WTC11 (cell line): ENCODE measurements around the gene TVP23C. TPM values are rescaled to one million over a fixed set of nuclear protein-coding genes. Genes with fewer than 3 reads are reported as not detected.

ENCODE experiments used
- ATAC-seq: fragments of 200-7000 bp; cut with Tn5 transposase; 2 replicates; pipeline ENCODE4 v1.10.0; 2021; ENCODE audit warnings: mild to moderate bottlenecking, moderate library complexity
- CTCF ChIA-PET: fragments of 300-600 bp; sonication (Branson Sonifier 250); formaldehyde crosslinking; loops from one replicate; lab custom pipeline; 2021; ENCODE audit warnings: antibody characterized with exemption; lab: Charles Lee
- POLR2A ChIA-PET: fragments of 350-600 bp; sonication (Branson Sonifier 250); formaldehyde crosslinking; loops from one replicate; lab custom pipeline; 2021; ENCODE audit warnings: antibody characterized with exemption; lab: Charles Lee
- DNase-seq: peaks from one replicate; pipeline ENCODE4 v3.0.0; 2021; ENCODE audit warnings: low spot score
- H3K27ac Mint-ChIP-seq: 2 replicates; pipeline ENCODE4 v1.8.0; 2021; ENCODE audit warnings: mixed read lengths
- H3K27me3 Mint-ChIP-seq: 2 replicates; pipeline ENCODE4 v1.8.0; 2021; ENCODE audit warnings: low read depth, mild to moderate bottlenecking, moderate library complexity, mixed read lengths
- H3K36me3 Mint-ChIP-seq: 2 replicates; pipeline ENCODE4 v1.8.0; 2021; ENCODE audit warnings: mixed read lengths
- H3K4me1 Mint-ChIP-seq: 2 replicates; pipeline ENCODE4 v1.8.0; 2022; ENCODE audit warnings: mixed read lengths
- H3K4me3 Mint-ChIP-seq: 2 replicates; pipeline ENCODE4 v1.8.0; 2021; ENCODE audit warnings: mild to moderate bottlenecking, moderate library complexity, mixed read lengths
- H3K9me3 Mint-ChIP-seq: 2 replicates; pipeline ENCODE4 v1.8.0; 2021; ENCODE audit warnings: mixed read lengths
- E2F1 ChIP-seq: sonication (generic); formaldehyde crosslinking; IDR thresholded peaks from 2 replicates; pipeline ENCODE4 v1.8.0; 2022; ENCODE audit warnings: mild to moderate bottlenecking, missing genetic modification reagents
- E2F4 ChIP-seq: sonication (generic); formaldehyde crosslinking; IDR thresholded peaks from 2 replicates; pipeline ENCODE4 v1.8.1; 2022; ENCODE audit warnings: low read depth, mild to moderate bottlenecking, moderate library complexity, missing genetic modification reagents, borderline replicate concordance
- ETV6 ChIP-seq: sonication (generic); formaldehyde crosslinking; IDR thresholded peaks from 2 replicates; pipeline ENCODE4 v1.8.1; 2022; ENCODE audit warnings: mild to moderate bottlenecking, missing genetic modification reagents
- GABPB1 ChIP-seq: sonication (generic); formaldehyde crosslinking; IDR thresholded peaks from 2 replicates; pipeline ENCODE4 v1.8.1; 2023; ENCODE audit warnings: mild to moderate bottlenecking, missing genetic modification reagents
- HMGXB4 ChIP-seq: sonication (generic); formaldehyde crosslinking; IDR thresholded peaks from 2 replicates; pipeline ENCODE4 v1.8.1; 2023; ENCODE audit warnings: mild to moderate bottlenecking, moderate library complexity, missing genetic modification reagents
- KAT7 ChIP-seq: sonication (generic); formaldehyde crosslinking; IDR thresholded peaks from 2 replicates; pipeline ENCODE4 v1.8.1; 2023; ENCODE audit warnings: missing genetic modification reagents, mild to moderate bottlenecking, borderline replicate concordance
- PRRX2 ChIP-seq: fragments of 250-450 bp; sonication (Bioruptor Pico); IDR thresholded peaks from 2 replicates; pipeline ENCODE4 v1.8.0; 2021; ENCODE audit warnings: mild to moderate bottlenecking
- RELA ChIP-seq: sonication (generic); formaldehyde crosslinking; IDR thresholded peaks from 2 replicates; pipeline ENCODE4 v1.8.1; 2022; ENCODE audit warnings: missing genetic modification reagents, mild to moderate bottlenecking, borderline replicate concordance
- RORB ChIP-seq: fragments of 250-450 bp; sonication (Bioruptor Pico); IDR thresholded peaks from 2 replicates; pipeline ENCODE4 v1.9.0; 2021; ENCODE audit warnings: mild to moderate bottlenecking
- SOX15 ChIP-seq: fragments of 250-450 bp; sonication (Bioruptor Pico); IDR thresholded peaks from 2 replicates; pipeline ENCODE4 v1.9.0; 2021; ENCODE audit warnings: mild to moderate bottlenecking
- TEAD4 ChIP-seq: sonication (generic); formaldehyde crosslinking; IDR thresholded peaks from 2 replicates; pipeline ENCODE4 v1.8.0; 2022; ENCODE audit warnings: mild to moderate bottlenecking, missing genetic modification reagents
- ZNF219 ChIP-seq: sonication (generic); formaldehyde crosslinking; IDR thresholded peaks from 2 replicates; pipeline ENCODE4 v1.8.0; 2023; ENCODE audit warnings: missing genetic modification reagents, mild to moderate bottlenecking, borderline replicate concordance
- ZNF281 ChIP-seq: sonication (generic); formaldehyde crosslinking; IDR thresholded peaks from 2 replicates; pipeline ENCODE4 v1.8.0; 2023; ENCODE audit warnings: mild to moderate bottlenecking, missing genetic modification reagents
- ZNF512 ChIP-seq: sonication (generic); formaldehyde crosslinking; IDR thresholded peaks from 2 replicates; pipeline ENCODE4 v1.8.1; 2022; ENCODE audit warnings: missing genetic modification reagents, borderline replicate concordance
- total RNA-seq: library from RNA; stranded (reverse); gene quantifications from 3 replicates; pipeline ENCODE4 v1.2.3, GENCODE V29; 2021
- TF ChIP-seq, protein P1 (sequence below): sonication (generic); formaldehyde crosslinking; IDR thresholded peaks from 2 replicates; pipeline ENCODE4 v1.8.1; 2022; ENCODE audit warnings: low read depth, missing genetic modification reagents, borderline replicate concordance
- TF ChIP-seq, protein P2 (sequence below): sonication (generic); formaldehyde crosslinking; IDR thresholded peaks from 2 replicates; pipeline ENCODE4 v1.8.1; 2023; ENCODE audit warnings: mild to moderate bottlenecking, missing genetic modification reagents, moderate library complexity
- TF ChIP-seq, protein P3 (sequence below): sonication (generic); formaldehyde crosslinking; IDR thresholded peaks from 2 replicates; pipeline ENCODE4 v1.8.0; 2022; ENCODE audit warnings: missing genetic modification reagents
- TF ChIP-seq, protein P4 (sequence below): sonication (generic); formaldehyde crosslinking; IDR thresholded peaks from 2 replicates; pipeline ENCODE4 v1.8.1; 2022; ENCODE audit warnings: mild to moderate bottlenecking, missing genetic modification reagents, moderate library complexity, borderline replicate concordance

The TVP23C gene
- total RNA-seq, 1 experiment from 2014 or later, result 16.9 TPM

GRCh38 chr17:15472891-15473290, 90.4 kb downstream of the TVP23C start (continued):
- TF ChIP-seq ZNF219 (CRISPR knock-in tag), result no peak
- no peak for TF ChIP-seq HMGXB4 (CRISPR knock-in tag)
- TF ChIP-seq ETV6, result no peak
- TF ChIP-seq, protein P1, sequence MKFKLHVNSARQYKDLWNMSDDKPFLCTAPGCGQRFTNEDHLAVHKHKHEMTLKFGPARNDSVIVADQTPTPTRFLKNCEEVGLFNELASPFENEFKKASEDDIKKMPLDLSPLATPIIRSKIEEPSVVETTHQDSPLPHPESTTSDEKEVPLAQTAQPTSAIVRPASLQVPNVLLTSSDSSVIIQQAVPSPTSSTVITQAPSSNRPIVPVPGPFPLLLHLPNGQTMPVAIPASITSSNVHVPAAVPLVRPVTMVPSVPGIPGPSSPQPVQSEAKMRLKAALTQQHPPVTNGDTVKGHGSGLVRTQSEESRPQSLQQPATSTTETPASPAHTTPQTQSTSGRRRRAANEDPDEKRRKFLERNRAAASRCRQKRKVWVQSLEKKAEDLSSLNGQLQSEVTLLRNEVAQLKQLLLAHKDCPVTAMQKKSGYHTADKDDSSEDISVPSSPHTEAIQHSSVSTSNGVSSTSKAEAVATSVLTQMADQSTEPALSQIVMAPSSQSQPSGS, result no peak
- no peak for TF ChIP-seq PRRX2 (CRISPR knock-in tag)
- TF ChIP-seq, protein P2, sequence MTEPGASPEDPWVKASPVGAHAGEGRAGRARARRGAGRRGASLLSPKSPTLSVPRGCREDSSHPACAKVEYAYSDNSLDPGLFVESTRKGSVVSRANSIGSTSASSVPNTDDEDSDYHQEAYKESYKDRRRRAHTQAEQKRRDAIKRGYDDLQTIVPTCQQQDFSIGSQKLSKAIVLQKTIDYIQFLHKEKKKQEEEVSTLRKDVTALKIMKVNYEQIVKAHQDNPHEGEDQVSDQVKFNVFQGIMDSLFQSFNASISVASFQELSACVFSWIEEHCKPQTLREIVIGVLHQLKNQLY, result no peak
- TF ChIP-seq, all 79 proteins: peak for 0

DNA sequence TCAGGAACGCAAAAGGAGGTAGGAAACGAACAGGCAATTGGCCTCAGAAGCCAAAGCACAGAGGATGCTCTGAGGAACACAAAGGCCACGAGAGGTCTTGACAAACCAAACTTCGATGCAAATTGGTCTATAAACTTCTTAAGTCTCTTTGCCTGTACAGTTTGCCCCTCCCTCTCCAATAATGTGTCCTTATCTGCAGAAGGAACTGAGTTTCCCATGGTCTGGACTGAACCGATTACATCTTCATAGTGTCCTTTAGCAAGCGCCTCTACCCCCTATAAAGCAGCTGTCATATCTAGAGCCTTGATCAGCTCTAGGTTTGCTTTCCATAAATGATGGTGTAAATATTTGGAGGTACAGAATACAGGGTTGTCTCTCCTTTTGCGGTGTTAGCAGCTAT, 92.7 kb downstream of the TVP23C start:
- Mint-ChIP-seq H3K27ac (no peak overlapping the region), H3K9me3 (no peaks in the 10 kb centered on the region), H3K36me3 (peaks cover 15% of the 10 kb centered on the region), H3K4me1 (peaks cover 10% of the 10 kb centered on the region), H3K4me3 (no peak overlapping the region), H3K27me3 (no peaks in the 10 kb centered on the region)
- ATAC-seq, result no peak
- POLR2A ChIA-PET, result no interaction called here
- CTCF ChIA-PET, result interaction anchor here (2.8 kb wide), 1 partner anchor 32 kb away, joined by 12 read pairs; no protein-coding TSS in a partner anchor
- no peak for DNase-seq
- TF ChIP-seq, protein P3, sequence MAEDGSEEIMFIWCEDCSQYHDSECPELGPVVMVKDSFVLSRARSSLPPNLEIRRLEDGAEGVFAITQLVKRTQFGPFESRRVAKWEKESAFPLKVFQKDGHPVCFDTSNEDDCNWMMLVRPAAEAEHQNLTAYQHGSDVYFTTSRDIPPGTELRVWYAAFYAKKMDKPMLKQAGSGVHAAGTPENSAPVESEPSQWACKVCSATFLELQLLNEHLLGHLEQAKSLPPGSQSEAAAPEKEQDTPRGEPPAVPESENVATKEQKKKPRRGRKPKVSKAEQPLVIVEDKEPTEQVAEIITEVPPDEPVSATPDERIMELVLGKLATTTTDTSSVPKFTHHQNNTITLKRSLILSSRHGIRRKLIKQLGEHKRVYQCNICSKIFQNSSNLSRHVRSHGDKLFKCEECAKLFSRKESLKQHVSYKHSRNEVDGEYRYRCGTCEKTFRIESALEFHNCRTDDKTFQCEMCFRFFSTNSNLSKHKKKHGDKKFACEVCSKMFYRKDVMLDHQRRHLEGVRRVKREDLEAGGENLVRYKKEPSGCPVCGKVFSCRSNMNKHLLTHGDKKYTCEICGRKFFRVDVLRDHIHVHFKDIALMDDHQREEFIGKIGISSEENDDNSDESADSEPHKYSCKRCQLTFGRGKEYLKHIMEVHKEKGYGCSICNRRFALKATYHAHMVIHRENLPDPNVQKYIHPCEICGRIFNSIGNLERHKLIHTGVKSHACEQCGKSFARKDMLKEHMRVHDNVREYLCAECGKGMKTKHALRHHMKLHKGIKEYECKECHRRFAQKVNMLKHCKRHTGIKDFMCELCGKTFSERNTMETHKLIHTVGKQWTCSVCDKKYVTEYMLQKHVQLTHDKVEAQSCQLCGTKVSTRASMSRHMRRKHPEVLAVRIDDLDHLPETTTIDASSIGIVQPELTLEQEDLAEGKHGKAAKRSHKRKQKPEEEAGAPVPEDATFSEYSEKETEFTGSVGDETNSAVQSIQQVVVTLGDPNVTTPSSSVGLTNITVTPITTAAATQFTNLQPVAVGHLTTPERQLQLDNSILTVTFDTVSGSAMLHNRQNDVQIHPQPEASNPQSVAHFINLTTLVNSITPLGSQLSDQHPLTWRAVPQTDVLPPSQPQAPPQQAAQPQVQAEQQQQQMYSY (CRISPR knock-in tag), result no peak
- TF ChIP-seq E2F1 (CRISPR knock-in tag) (no peak), SOX15 (CRISPR knock-in tag) (no peak), ZNF512 (CRISPR knock-in tag) (no peak), ZNF281 (CRISPR knock-in tag) (no peak), KAT7 (no peak), RELA (no peak), TEAD4 (CRISPR knock-in tag) (no peak), E2F4 (CRISPR knock-in tag) (no peak), GABPB1 (no peak), RORB (CRISPR knock-in tag) (no peak)
- TF ChIP-seq, protein P4, sequence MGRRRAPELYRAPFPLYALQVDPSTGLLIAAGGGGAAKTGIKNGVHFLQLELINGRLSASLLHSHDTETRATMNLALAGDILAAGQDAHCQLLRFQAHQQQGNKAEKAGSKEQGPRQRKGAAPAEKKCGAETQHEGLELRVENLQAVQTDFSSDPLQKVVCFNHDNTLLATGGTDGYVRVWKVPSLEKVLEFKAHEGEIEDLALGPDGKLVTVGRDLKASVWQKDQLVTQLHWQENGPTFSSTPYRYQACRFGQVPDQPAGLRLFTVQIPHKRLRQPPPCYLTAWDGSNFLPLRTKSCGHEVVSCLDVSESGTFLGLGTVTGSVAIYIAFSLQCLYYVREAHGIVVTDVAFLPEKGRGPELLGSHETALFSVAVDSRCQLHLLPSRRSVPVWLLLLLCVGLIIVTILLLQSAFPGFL, result no peak
